VCaP (cell line): ENCODE results near the gene GLYR1.
A peak's percentile ranks its signal among the peaks of the same experiment; 100 is the strongest.

Source experiments
- H3K27ac ChIP-seq: fragments of 450-650 bp; 2 replicates; pipeline ENCODE4 v1.5.1; 2017
- TF ChIP-seq, protein P1 (sequence below): fragments of 450-650 bp; conservative IDR thresholded peaks from 2 replicates; pipeline ENCODE4 v1.5.1; 2017; ENCODE audit warnings: mild to moderate bottlenecking, moderate library complexity

The GLYR1 gene

DNA sequence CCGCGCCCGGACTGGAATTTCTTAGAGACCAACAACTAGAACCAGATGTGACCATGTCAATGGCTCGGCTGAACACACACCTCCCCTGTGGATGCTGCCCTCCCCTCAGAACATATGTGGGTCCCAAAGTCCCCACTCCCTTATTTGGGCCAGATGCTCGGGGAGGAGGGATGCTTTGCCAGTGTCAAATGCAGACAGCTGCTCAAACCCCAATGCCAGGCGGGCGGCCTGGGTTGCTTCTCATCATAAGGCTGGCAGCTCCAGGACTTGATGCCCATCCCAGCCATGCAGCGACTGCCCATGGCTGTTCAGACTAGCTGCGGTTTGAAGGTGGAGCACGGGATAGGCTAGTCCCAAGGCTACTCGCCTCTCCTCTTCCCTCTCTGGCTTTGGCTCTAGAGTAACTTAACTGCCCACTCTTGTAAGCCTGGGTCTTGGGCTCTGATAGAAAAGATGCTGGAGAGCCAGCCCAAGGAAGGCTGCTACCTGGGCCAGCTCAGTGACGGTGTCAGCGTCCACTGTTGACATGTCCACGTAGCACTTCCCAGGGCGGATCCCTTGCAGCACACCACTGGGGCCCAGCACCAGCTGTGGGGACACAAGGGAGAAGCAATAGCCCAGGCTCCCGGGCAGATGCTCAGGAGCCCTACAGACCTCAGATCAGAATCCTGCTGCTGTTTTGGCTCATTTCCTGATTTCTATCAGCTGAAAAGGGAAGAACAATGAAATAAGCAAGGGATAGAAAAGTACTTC, 33.7 kb downstream of the GLYR1 start:
- no peak overlapping the region for H3K27ac ChIP-seq
- TF ChIP-seq, protein P1, sequence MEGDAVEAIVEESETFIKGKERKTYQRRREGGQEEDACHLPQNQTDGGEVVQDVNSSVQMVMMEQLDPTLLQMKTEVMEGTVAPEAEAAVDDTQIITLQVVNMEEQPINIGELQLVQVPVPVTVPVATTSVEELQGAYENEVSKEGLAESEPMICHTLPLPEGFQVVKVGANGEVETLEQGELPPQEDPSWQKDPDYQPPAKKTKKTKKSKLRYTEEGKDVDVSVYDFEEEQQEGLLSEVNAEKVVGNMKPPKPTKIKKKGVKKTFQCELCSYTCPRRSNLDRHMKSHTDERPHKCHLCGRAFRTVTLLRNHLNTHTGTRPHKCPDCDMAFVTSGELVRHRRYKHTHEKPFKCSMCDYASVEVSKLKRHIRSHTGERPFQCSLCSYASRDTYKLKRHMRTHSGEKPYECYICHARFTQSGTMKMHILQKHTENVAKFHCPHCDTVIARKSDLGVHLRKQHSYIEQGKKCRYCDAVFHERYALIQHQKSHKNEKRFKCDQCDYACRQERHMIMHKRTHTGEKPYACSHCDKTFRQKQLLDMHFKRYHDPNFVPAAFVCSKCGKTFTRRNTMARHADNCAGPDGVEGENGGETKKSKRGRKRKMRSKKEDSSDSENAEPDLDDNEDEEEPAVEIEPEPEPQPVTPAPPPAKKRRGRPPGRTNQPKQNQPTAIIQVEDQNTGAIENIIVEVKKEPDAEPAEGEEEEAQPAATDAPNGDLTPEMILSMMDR: no peak

DNA sequence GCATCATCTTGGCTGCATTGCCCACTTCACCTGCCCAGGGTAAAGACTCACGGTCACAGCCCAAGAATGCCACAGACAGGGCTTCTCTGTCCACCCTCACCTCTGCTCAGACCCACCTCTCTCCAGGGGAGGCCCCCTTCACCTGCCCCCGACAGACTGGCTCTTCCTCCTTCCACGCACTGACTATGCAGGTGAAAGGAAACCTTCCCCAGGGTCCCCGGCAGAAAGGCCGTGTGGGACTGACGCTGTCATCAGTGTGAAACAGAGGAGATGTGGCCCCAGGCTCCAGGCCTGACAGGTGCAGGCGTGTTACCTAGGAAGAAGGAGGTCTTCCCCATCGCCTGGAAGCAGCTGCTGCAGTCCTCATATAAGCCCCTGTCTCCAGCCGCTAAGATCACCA, 35.3 kb downstream of the GLYR1 start:
- H3K27ac ChIP-seq: no peak overlapping the region
- TF ChIP-seq, protein P1: no peak

DNA sequence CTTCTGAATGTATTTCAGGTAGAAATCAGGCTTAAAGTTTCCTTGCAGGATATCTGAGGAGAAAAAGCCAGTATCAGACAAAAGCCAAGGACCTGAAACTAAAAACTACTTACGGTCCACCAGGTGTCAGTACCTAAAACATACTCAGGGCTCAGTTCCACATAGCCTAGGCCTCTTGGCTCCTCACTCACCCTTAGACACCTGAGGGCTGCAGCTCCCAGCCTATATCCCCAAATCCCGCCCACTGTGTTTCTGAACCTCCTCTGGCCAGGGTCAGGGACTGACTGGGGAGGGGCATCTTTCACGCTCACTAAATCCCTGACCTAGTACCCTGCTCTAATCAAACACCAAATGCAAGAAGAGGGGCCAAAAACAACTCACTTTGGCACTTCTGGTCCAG, 35.8 kb downstream of the GLYR1 start:
- TF ChIP-seq, protein P1: no peak
- H3K27ac ChIP-seq: no peak overlapping the region

DNA sequence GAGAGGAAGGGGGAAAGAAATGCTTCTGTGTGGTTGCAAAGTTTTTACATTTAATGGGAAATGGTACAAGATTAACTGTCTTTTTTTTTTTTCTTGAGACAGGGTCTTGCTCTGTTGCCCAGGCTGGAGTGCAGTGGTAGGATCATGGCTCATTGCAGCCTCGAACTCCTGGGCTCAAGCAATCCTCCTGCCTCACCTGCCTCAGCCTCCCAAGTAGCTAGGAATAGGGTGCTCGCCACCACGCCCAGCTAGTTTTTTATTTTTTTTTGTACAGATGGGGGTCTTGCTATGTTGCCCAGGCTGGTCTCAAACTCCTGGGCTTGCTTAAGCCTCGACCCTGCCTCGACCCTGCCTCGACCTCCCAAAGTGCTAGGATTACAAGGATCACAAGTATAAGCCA, 40.8 kb downstream of the GLYR1 start:
- TF ChIP-seq, protein P1: no peak
- H3K27ac ChIP-seq: no peak overlapping the region

DNA sequence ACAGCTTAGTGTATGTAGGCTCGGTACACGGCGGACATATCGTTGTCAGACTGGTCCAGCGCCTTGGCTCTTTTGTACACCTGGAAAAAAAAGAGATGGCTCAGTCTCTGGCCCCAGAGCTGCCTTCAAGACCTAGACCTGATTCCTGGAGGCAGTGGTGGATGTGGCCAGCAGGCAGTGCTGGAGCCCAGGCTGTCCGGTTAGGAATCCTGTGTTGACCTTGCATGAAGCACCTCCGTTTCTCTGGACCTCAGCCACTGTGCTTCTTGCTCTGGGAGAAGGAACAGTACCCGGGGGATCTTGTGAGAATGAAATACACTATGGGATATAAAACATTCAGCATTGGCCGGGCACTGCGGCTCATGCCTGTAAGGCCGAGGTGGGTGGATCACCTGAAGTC, 41.9 kb downstream of the GLYR1 start:
- TF ChIP-seq, protein P1: no peak
- H3K27ac ChIP-seq: no peak overlapping the region

DNA sequence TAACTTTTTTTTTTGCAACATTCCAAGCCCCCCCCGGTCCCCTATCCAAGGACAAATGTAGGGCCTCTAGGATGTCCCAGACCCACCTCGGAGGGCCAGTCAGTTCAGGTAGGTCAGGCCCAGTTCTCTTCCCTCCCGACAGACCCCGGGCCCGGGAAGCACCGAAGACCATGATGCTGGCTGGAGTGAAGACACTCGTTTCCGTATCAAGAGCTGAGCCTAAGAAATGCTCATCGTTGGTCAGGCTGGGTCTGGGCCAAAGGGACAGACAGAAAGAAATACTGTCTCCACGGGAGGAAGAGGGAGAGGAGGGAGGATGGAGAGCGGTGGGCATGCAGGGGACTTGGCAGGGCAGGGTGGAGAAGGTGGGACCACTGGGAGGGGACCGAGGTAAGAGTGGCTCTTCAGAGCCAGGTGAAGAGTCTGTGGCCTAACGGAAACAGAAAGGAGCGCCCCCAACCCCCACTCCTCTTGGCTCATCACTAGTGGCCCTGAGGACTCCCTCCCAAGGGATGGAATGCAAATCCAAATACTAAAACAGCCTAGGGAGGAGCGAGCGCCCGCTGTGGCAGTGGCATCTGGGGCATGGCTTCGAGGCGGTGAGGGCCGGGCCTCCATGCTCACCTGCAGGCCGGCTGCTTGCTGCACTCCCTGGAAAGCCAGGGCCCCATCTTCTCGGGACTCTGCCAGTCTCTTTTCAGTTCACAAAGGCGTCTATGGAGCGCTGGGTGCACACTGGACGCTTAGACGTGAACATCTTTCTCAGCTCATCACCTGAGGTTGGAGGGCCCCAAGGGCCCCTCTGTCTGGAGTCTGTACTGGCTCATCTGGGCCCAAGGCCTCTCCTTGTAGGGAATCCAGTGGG, 43.0 kb downstream of the GLYR1 start:
- no peak overlapping the region; the same call in 1 of the 2 replicates for H3K27ac ChIP-seq
- TF ChIP-seq, protein P1: no peak

DNA sequence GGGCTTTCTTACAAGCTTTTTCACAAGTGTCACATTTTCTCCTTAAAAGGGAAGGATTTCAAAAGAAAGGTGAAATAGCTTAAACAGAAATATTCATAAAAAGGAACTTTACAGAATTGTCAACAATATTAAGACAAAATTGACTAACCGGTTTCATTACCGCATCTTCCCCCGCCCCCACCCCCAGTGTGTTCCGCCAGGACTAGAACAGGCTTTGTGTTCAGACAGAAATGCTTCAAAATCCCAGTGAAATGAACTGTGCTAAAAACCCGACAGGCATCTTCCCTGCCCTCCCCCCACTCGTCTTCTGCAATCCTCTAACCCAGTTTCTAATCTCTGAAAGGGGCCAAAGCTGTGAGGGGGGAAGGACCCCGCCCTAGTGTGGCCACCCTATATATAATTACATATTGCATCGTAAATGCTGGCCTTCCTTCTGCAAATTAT, 43.7 kb downstream of the GLYR1 start:
- peak overlapping the region; percentile 81 for H3K27ac ChIP-seq

More for the DNA sequence above, 43.7 kb downstream of the GLYR1 start:
- TF ChIP-seq, protein P1: no peak
